NB4 (cell line): ENCODE results near the gene STUM.

Experiments
- DNase-seq: peaks from one replicate; pipeline ENCODE4 v3.0.0; 2010; ENCODE audit warnings: low read depth
- H3K4me3 ChIP-seq: one replicate; pipeline ENCODE4 v1.5.1; 2011; ENCODE audit warnings: mild to moderate bottlenecking, low read depth, low read length, moderate library complexity
- CTCF ChIP-seq: IDR thresholded peaks from one replicate; pipeline ENCODE4 v1.5.1; 2012; ENCODE audit warnings: low read depth, low read length
- MAX ChIP-seq: IDR thresholded peaks from 2 replicates; pipeline ENCODE4 v1.6.1; 2011; ENCODE audit warnings: low read depth, low read length
- MYC ChIP-seq: IDR thresholded peaks from 2 replicates; pipeline ENCODE4 v1.6.1; 2011; ENCODE audit warnings: low read depth, low read length
- POLR2A ChIP-seq: IDR thresholded peaks from 2 replicates; pipeline ENCODE4 v1.6.1; 2011; ENCODE audit warnings: mild to moderate bottlenecking; ENCODE audit not compliant: insufficient read length; ENCODE audit errors: extremely low read depth

STUM gene

GRCh38 chr1:226560243-226560642 lies 11.7 kb downstream of the STUM start:
- H3K4me3 ChIP-seq = no peak overlapping the region
- TF ChIP-seq CTCF (no peak), POLR2A (no peak), MAX (no peak), MYC (no peak)
- DNase-seq = no peak

- TF ChIP-seq POLR2A = no peak
- TF ChIP-seq CTCF = no peak
- TF ChIP-seq MAX = no peak
- TF ChIP-seq MYC = no peak
- H3K4me3 ChIP-seq = no peak overlapping the region
- no peak for DNase-seq
These were observed 14.4 kb downstream of the STUM start for GRCh38 chr1:226562989-226563388.

- no peak for TF ChIP-seq CTCF
- TF ChIP-seq POLR2A = no peak
- no peak for TF ChIP-seq MYC
- no peak overlapping the region for H3K4me3 ChIP-seq
- no peak for DNase-seq
These were observed 15.1 kb downstream of the STUM start for GRCh38 chr1:226563666-226564065.

GRCh38 chr1:226565476-226565875 lies 16.9 kb downstream of the STUM start:
- H3K4me3 ChIP-seq = no peak overlapping the region
- no peak for DNase-seq
- TF ChIP-seq MAX (no peak), MYC (no peak), CTCF (no peak), POLR2A (no peak)

- H3K4me3 ChIP-seq = no peak overlapping the region
- no peak for TF ChIP-seq CTCF
- DNase-seq = no peak
These were observed 17.7 kb downstream of the STUM start for GRCh38 chr1:226566234-226566633.

GRCh38 chr1:226566760-226567159 lies 18.2 kb downstream of the STUM start:
- DNase-seq = no peak
- no peak for TF ChIP-seq MYC
- no peak for TF ChIP-seq MAX
- no peak for TF ChIP-seq CTCF
- no peak for TF ChIP-seq POLR2A
- H3K4me3 ChIP-seq = no peak overlapping the region
